Measurements from ENCODE around the gene ZBTB46.

DNA sequence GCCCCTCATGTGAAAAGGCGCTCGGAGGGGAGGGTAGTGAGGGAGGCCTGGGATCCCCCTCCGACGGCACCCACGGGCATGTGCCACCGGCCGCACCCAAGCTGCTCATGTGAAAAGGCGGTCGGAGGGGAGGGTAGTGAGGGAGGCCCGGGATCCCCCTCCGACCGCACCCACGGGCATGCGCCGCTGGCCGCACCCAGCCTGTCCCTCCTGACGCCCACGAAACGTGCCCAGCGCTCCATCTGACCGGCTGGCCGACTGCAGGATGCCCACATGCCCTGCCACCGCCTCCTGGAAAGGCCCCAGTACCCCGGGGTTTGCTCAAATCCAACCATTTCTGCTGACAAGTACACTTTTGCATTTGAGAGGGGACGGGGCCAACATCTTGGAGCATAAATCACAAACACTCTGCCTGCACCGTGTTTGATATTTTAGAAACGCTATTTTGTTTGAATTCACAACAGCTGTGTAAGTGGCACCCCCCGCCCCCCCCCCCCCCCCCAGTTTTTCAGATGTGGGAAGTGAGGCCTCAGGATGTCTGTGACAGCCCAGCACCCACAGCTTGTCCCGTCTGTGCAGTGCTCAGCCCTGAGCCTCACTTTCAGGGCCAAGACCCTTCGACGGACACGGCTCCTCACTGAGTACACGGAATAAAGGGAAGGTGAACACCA, 57.4 kb downstream of the ZBTB46 start:
- TF ChIP-seq, protein P1, sequence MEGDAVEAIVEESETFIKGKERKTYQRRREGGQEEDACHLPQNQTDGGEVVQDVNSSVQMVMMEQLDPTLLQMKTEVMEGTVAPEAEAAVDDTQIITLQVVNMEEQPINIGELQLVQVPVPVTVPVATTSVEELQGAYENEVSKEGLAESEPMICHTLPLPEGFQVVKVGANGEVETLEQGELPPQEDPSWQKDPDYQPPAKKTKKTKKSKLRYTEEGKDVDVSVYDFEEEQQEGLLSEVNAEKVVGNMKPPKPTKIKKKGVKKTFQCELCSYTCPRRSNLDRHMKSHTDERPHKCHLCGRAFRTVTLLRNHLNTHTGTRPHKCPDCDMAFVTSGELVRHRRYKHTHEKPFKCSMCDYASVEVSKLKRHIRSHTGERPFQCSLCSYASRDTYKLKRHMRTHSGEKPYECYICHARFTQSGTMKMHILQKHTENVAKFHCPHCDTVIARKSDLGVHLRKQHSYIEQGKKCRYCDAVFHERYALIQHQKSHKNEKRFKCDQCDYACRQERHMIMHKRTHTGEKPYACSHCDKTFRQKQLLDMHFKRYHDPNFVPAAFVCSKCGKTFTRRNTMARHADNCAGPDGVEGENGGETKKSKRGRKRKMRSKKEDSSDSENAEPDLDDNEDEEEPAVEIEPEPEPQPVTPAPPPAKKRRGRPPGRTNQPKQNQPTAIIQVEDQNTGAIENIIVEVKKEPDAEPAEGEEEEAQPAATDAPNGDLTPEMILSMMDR (IDR thresholded peaks at IDR 0.05), result no peak
- no peak for TF ChIP-seq FOXK1 (CRISPR knock-in tag; IDR thresholded peaks at IDR 0.05)
- no peak for TF ChIP-seq TEAD4 (CRISPR knock-in tag; IDR thresholded peaks at IDR 0.05)
- no peak for TF ChIP-seq ATF6 (CRISPR knock-in tag; IDR thresholded peaks at IDR 0.05)
- no peak for TF ChIP-seq E2F5 (CRISPR knock-in tag; IDR thresholded peaks at IDR 0.05)
- TF ChIP-seq, protein P2, sequence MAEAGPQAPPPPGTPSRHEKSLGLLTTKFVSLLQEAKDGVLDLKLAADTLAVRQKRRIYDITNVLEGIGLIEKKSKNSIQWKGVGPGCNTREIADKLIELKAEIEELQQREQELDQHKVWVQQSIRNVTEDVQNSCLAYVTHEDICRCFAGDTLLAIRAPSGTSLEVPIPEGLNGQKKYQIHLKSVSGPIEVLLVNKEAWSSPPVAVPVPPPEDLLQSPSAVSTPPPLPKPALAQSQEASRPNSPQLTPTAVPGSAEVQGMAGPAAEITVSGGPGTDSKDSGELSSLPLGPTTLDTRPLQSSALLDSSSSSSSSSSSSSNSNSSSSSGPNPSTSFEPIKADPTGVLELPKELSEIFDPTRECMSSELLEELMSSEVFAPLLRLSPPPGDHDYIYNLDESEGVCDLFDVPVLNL (CRISPR knock-in tag; IDR thresholded peaks at IDR 0.05; ENCODE audit: borderline replicate concordance, low read depth), result no peak
